RPMI8226 (cell line): ENCODE results near the gene KRT20.
"Not testable (repeated sequence)": the region's sequence is repeated elsewhere in the genome, so short reads cannot be mapped to it uniquely, and the experiment has no call there.

Source experiments
- DNase-seq: peaks from one replicate; pipeline ENCODE4 v3.0.0-alpha.2; 2015

The KRT20 gene

GRCh38 chr17:40896916-40897455 is 11.9 kb upstream of the KRT20 start:
- no peak for DNase-seq

GRCh38 chr17:40895106-40895730 is 10.2 kb upstream of the KRT20 start:
- peak; percentile 26 for DNase-seq

DNA sequence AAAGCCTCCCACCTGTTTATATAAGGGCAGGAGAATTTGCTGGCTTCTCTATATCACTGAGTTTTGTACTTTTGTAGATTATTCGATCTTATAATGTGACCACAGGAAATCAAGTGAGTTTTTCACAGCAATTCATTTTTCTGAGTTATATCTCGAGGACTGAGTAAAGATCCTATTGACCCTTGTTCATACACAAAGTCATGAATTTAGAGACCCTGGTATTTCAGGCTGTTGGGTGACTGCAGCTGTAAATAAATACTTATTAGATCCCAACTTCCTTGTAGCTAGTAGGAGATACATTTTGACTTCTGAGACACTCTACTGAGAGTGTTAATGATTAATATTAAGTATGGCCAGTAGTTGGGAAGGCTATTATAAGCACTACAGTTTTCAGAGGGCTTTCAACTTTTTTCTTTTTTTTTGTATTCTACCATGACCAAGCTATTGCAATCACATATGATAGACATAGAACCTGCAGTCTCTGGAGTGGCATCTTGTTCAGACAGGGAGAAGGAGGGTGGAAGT is 3.2 kb upstream of the KRT20 start:
- DNase-seq, result no peak

DNA sequence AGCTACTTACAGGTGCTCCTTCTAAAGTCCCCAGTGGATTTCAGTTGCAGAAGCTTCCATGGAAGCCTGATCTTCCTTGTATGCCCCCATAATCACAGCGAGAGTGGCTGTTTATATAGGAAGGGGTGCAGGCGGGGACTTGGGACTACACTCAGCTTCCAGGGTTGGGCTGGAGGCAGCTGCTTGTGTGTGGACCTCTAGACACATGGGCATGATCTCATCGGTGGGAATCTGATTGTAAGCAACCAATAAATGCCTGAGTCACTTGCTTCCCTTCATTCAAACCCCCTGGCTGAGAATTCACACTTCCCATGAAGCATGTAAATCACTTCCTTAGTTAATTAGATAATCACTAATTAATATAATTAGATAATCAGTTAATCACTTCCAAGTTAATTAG is 1.0 kb upstream of the KRT20 start:
- no peak for DNase-seq

DNA sequence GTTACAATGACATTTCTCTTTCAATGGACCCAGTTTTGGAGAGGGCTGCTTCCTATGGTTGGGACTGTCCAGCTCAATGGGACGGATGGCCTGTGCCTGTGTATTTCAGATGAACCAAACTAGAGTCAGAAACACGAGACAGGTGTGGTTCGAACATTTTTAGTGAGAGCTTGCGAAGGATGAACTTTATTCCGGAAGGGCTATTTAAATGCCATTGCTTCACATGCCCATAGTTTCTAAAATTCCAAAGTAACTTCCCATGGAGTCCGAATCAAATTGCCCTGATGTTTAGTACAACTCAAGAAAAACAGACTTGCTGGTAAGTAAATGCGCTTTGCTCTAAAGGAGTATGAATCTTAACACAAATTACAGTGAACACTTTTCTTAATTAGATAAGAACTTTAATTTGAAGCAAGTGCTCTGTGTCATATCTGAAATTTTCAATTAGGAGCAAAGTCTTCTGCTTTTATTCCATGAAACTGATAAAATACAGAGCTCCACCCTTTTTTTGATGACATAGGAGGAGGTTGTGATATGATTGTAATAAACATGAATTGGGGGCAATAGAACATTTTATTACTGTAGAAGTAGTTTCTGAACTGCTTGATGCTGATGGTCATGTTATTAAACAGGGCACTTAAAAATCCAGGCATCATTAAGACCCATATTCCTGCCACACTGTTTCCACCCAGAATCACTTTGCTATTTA is 1.3 kb downstream of the KRT20 start:
- no peak for DNase-seq

DNA sequence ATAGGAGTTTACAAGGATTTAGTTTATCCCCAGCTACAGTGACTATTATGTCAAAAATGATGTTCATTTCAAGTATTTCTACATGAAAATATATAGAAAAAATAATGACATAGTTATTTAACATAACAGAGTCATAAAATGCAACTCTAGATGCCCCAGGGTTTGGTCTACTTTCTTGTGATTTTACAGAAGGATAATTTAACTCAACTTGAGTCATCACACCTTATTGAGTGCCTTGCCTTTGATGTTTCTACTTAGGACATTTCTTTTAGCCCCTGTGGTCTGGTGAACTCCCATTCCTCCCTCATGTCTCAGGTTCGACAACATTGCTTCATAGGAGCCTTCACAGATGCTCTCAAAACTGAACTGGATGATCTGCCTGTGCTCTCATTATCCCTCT is 2.0 kb downstream of the KRT20 start:
- DNase-seq, result no peak

GRCh38 chr17:40879026-40879425 is 6.0 kb downstream of the KRT20 start:
- no peak for DNase-seq

DNA sequence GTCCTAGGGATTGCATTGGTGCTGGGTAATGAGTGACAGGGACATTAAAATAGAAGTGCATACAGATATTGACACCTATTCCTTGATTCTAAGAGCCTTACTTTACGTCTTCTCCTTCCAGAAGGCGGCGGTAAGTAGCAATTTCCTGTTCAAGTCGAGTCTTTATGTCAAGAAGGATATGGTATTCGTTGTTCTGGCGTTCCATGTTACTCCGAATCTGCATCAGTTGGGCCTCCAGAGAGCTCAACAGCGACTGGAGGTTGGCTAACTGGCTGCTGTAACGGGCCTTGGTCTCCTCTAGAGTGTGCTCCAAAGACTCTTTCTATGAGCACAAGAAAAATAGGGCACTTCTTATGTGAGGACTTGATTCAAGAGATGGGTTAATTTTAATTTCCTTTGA is 7.0 kb downstream of the KRT20 start:
- no peak for DNase-seq

GRCh38 chr17:40873801-40874200 is 11.2 kb downstream of the KRT20 start:
- no peak for DNase-seq

DNA sequence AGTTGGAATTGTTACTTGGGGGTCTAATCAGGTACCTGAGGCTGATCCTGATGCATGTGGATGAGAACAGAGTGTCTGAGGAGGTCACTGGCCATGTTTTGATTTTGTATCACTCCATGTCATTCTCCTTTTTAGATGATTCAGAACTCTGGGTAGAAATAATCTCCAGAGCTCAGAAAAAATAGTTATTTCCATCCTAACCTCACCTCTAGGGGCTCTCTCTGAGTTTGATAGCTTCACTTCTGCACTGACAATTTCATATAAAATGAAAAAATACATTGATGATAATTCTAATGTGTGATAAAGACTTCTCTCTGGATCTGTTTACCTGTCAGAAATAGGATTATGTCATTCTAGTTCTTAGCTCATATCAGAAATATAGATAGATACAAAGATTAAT is 11.8 kb downstream of the KRT20 start:
- DNase-seq, result no peak

DNA sequence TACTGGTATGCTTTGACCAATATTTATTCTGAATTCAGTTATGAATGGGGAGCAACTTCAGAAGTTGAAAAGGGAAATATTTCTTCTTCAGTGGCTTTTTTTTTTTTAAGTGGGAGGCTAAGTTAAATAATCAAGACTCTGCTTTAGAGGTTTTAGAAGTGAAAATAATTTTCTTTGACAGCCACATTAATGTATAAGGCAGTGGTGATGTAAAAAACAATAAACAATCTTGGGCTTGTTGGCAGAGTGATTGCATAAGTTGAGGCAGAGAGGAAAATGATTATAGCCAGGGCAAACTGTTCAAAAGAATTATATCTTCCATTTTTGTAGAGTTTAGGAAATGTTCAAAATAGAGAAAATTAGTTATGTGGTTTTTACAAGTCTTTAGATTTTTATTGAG is 12.6 kb downstream of the KRT20 start:
- no peak for DNase-seq

DNA sequence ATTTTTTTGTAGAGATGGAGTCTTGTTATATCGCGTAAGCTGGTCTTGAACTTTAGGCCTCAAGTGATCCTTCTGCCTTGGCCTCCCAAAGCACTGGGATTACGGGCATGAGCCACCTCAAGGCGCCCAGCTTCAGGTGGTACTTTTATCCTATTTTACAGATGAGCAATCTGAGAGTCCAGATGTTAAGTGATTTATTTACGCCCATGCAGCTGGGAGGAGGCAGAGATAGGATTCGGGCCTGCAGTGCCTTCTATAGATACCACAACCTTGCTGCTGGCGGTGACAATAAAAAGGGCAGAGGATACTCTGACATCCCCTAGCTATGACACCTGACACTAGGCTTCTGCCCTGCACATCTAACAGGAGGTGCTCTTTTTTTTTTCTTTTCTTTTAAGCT is 13.7 kb downstream of the KRT20 start:
- no peak for DNase-seq

DNA sequence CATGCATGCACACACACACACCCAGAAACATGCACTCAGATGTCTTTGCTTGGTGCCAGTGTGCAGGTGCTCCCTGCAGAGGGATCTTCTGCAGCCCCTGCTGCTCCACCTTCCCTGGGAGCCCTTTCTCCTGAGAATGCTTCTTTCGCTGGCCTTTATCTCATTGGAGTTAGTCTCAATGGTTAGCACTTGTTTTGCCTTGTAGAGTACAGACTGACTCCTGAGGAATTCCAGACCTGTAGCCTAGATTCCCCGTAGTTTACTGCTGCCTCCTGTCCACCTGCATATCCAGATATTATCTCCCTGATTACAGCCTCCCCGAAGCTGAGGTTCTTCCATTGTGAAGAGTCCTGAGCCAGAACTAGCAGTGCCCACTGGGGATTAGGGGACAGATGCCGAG is 14.9 kb downstream of the KRT20 start:
- no peak for DNase-seq

DNA sequence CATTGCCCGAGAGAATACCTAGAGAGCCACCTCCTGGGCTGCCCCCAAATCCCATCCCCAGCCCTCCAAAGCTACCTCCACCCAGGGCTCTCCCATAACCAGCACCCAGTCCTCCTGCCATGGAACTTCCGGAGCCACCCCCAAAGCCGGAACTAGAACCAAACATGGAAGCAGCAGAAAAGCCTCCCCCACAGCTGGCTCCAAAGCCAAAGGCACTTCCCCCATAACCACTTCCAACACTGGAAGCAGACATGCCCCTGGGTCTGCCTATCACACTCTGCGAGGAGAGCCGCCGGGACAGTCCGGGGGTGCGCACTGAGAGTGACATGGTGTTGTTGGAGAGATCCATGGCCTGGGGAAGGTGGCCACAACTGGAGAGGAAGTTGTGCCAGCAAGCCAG is 18.2 kb downstream of the KRT20 start, which contains the start of gene KRT12:
Gene KRT12, minus strand, starts transcription at position 386 of the 400 bp plus-strand sequence. Its CDS starts 37 bp downstream, at position 349.
- DNase-seq, result no peak

- DNase-seq, result no peak
Measured at GRCh38 chr17:40864661-40865390, 20.2 kb downstream of the KRT20 start.

DNA sequence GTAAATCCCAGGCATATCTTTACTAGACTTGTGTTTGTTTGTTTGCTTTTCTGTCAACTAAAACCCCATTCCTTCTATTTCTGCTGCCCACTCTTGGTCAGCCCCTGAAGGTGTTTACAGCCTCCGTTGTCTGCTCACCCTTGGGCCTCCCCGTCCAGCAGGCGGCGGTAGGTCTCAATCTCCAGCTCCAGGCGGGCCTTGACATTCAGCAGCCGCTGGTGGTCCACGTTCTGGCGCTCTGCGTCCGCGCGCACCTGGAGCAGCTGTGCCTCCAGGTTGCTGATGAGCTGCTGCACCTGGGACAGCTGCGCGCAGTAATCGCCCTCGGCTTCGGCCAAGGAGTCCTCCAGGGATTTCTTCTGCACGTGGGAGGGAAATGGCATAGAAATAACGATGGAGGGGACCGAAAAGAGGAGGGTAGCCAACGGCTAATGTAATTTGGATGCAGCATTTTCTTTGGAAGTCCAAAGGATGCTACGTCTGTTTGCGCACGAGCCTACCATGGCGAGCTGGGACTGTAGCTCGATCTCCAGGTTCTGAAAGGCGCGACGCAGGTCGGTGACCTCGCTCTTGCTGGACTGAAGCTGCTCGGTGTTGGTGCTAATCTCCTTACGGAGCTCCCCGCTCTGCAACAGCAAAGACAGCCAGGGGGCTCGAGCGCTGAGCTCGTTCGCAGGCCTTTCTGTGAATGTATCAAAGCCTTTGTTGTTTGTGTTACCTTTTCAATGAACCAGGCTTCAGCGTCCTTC is 21.9 kb downstream of the KRT20 start:
- DNase-seq, result peak; percentile 30

- DNase-seq, result no peak
Measured at GRCh38 chr17:40859536-40859935, 25.5 kb downstream of the KRT20 start.

DNA sequence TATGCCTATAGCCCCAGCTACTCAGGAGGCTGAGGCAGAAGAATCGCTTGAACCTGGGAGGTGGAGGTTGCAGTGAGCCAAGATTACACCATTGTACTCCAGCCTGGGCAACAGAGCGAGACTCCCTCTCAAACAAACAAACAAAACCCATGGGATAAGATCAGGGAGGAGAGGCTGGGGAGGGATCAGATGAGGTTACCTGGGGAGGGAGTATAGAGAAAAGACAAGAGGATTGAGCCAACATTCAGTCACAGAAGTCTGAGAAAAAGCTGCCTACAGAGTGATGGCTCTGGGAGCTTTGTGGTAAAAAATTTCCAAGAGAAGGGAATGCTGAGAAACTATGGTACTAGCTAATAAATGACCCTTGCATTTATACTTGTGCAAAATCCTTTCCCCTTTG is 26.4 kb downstream of the KRT20 start:
- not testable (repeated sequence) for DNase-seq

DNA sequence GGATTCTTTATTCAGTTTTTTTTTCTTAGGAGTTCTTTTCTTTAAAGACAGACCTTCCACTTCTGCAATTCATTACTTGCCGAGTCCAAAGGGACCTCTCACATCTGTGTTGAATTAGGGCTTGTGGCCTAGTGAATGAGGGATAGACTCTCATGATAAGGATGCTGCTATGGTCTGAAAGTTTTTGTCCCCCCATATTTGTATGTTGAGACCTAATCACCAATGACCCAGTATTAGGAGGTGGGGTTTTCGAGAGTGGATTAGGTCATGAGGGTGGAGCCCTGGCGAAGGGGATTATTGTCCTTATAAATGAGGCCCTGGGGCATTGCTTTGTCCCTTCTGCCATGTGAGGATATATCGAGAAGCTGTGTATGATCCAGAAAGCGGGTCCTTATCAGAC is 27.5 kb downstream of the KRT20 start:
- DNase-seq, result no peak

DNA sequence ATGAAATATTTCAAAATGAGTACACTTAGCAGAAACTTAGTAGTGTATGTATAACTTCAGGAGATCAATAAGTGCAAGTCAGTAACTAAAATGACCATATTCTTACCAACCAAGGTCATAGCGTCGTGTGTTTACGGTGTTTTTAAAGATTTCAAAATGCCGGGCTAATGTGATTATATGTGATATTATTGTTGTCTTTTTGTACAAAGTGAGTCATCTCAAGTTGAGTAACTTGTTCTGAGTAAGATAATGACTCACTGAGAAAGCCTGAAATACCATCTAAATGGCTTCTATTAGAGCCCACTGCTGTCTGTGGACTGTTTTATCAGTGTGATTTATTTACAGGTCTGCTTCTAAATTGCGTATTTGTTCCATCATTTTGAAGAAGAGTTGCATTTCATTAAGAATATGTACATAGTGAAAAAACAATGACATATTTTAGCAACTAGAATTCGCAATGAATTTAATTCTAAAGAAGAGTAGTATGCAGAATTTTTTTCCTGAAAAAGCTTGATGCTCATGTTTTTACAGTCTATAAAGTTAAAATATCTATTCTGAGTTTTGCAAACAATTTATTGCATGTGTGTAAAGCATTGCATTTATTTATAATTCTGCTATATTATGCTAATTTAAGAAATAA is 30.7 kb downstream of the KRT20 start:
- DNase-seq, result no peak

- DNase-seq, result no peak
Measured at GRCh38 chr17:40852364-40852763, 32.7 kb downstream of the KRT20 start.

DNA sequence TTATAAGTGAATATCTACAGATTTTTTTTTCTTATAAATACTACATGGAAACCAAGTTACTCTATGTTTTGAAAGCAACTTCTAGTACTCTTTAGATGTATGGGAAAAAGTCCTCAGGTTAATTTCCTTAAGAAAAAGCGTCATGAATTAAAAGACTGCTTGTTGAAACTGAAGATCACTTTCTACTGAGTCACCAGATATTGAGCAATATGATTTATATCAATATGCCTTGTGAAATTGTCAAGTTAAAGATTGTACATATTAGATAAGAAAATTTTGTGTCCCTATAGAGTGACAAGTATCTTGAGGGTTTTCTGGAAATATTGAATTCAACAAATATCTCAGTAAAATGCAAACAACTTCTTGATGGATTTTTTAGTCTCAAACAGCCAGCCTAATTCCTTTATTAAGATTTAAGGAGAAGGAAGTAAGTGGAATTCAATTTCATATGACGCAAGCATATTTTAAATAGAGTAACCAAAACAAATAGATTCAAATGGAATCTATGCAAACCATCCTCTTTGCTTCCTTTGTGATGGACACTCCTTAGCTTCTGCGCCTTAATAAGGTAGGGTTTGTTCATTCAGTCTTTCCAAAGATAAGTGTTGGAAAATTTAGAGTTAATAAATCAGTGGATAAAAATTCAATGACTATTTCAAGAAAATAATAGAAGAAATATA is 34.6 kb downstream of the KRT20 start:
- DNase-seq, result no peak
